IMR-90 (cell line): Measurements from ENCODE around the gene DOLPP1.

Source experiments
- CEBPB ChIP-seq: IDR thresholded peaks from 2 replicates; pipeline ENCODE4 v1.6.1; 2012; ENCODE audit warnings: low read depth, low read length, improper control_type of control experiment
- CTCF ChIP-seq: conservative IDR thresholded peaks from 2 replicates; pipeline ENCODE4 v1.5.1; 2012; ENCODE audit warnings: mild to moderate bottlenecking, low read depth, low read length, improper control_type of control experiment
- FOS ChIP-seq: fragments of 150-350 bp; IDR thresholded peaks from 2 replicates; pipeline ENCODE4 v1.6.1; 2016; ENCODE audit warnings: low read depth, low read length
- MAFK ChIP-seq: IDR thresholded peaks from 2 replicates; pipeline ENCODE4 v1.6.1; 2012; ENCODE audit warnings: low read depth, low read length, improper control_type of control experiment
- MAZ ChIP-seq: IDR thresholded peaks from 2 replicates; pipeline ENCODE4 v1.6.1; 2012; ENCODE audit warnings: low read depth, mild to moderate bottlenecking, low read length, improper control_type of control experiment, moderate library complexity, borderline replicate concordance
- POLR2A ChIP-seq: IDR thresholded peaks from 2 replicates; pipeline ENCODE4 v1.6.1; 2012; ENCODE audit warnings: mild to moderate bottlenecking, low read depth, low read length
- RAD21 ChIP-seq: IDR thresholded peaks from 2 replicates; pipeline ENCODE4 v1.6.1; 2012; ENCODE audit warnings: low read length, improper control_type of control experiment
- RCOR1 ChIP-seq: IDR thresholded peaks from 2 replicates; pipeline ENCODE4 v1.6.1; 2012; ENCODE audit warnings: mild to moderate bottlenecking, low read length, improper control_type of control experiment; ENCODE audit not compliant: insufficient replicate concordance
- SMC3 ChIP-seq: fragments of 150-350 bp; IDR thresholded peaks from 2 replicates; pipeline ENCODE4 v1.6.1; 2016; ENCODE audit warnings: low read depth, mild to moderate bottlenecking, antibody characterized with exemption, low read length, moderate library complexity
- TF ChIP-seq, protein P1 (sequence below): fragments of 150-350 bp; IDR thresholded peaks from 2 replicates; pipeline ENCODE4 v1.6.1; 2017; ENCODE audit warnings: mild to moderate bottlenecking, antibody characterized with exemption, low read length, low read depth

GRCh38 chr9:129068990-129069861 is 11.7 kb upstream of the DOLPP1 start:
- TF ChIP-seq MAFK (no peak), CTCF (no peak), RCOR1 (no peak), MAZ (no peak), POLR2A (no peak), SMC3 (no peak), CEBPB (no peak), RAD21 (no peak), FOS (no peak)
- TF ChIP-seq, protein P1, sequence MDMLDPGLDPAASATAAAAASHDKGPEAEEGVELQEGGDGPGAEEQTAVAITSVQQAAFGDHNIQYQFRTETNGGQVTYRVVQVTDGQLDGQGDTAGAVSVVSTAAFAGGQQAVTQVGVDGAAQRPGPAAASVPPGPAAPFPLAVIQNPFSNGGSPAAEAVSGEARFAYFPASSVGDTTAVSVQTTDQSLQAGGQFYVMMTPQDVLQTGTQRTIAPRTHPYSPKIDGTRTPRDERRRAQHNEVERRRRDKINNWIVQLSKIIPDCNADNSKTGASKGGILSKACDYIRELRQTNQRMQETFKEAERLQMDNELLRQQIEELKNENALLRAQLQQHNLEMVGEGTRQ = no peak
